Retinal pigment epithelial cell (primary cell): ENCODE data around the gene KAT6B.

Source experiments
- DNase-seq: peaks from one replicate; pipeline ENCODE4 v3.0.0-alpha.2; 2010; ENCODE audit warnings: low read depth
- H3K4me3 ChIP-seq: 2 replicates; pipeline ENCODE4 v1.5.1; 2011; ENCODE audit warnings: mild to moderate bottlenecking, low read length, control low read depth, moderate library complexity
- TF ChIP-seq, protein P1 (sequence below): conservative IDR thresholded peaks from 2 replicates; pipeline ENCODE4 v1.5.1; 2011; ENCODE audit warnings: low read depth, low read length, control low read depth, inconsistent platforms

The KAT6B gene

DNA sequence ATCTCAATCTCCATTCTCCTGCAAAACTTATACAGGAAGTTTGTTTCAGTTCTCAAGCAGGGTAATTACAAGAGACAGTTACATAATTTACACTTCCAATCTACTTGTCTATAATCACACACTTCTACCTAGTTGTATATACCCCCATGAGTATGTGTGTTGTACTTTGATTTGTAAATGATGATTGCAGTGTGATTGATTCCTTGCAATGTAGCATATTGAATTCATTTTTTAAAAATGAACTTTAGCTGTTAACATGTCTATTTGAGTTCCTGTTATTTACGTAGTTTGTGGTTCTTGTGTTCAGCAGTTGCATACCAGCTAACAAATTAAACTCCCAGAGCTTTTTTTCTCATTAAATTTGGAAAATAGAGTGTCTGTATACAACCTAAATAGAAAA lies 182.6 kb downstream of the KAT6B start:
- TF ChIP-seq, protein P1, sequence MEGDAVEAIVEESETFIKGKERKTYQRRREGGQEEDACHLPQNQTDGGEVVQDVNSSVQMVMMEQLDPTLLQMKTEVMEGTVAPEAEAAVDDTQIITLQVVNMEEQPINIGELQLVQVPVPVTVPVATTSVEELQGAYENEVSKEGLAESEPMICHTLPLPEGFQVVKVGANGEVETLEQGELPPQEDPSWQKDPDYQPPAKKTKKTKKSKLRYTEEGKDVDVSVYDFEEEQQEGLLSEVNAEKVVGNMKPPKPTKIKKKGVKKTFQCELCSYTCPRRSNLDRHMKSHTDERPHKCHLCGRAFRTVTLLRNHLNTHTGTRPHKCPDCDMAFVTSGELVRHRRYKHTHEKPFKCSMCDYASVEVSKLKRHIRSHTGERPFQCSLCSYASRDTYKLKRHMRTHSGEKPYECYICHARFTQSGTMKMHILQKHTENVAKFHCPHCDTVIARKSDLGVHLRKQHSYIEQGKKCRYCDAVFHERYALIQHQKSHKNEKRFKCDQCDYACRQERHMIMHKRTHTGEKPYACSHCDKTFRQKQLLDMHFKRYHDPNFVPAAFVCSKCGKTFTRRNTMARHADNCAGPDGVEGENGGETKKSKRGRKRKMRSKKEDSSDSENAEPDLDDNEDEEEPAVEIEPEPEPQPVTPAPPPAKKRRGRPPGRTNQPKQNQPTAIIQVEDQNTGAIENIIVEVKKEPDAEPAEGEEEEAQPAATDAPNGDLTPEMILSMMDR, result no peak
- no peak for DNase-seq
- no peak overlapping the region for H3K4me3 ChIP-seq

DNA sequence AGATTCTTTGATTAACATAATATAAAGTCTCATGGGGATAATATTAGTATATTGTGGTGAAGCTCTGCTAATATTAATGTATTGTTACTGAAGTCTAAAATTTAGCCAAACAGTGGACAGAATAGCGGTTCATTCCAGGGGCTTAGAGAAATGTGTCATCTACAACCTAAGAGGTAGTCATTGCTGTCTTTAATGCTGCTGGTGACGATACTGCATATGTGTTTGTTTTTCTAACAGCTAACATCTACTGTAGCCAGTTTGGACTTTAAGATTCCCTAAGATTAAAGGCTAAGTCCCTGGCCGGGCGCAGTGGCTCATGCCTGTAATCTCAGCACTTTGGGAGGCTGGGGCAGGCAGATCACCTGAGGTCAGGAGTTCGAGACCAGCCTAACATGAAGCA lies 183.0 kb downstream of the KAT6B start:
- no peak overlapping the region for H3K4me3 ChIP-seq
- no peak for DNase-seq
- TF ChIP-seq, protein P1, result no peak

DNA sequence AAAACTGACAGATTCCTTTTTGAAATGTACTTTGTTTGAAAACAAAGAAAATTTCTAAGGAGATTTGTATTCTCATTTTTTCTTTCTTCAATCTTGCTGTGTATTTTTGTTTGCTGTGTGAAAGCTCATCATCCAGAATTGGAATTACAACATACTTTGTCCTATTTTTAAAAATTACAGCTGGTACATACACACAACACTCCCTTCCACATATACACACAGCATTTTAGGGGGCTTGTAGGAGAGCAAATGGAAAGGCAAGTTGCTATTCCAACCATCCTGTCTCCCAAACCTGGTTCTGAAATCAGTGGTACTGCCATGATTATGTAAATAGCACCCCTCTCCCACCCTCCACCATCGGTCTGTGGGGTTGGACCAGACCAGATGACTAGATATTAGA lies 184.0 kb downstream of the KAT6B start:
- no peak for DNase-seq
- no peak overlapping the region for H3K4me3 ChIP-seq
- TF ChIP-seq, protein P1, result no peak

DNA sequence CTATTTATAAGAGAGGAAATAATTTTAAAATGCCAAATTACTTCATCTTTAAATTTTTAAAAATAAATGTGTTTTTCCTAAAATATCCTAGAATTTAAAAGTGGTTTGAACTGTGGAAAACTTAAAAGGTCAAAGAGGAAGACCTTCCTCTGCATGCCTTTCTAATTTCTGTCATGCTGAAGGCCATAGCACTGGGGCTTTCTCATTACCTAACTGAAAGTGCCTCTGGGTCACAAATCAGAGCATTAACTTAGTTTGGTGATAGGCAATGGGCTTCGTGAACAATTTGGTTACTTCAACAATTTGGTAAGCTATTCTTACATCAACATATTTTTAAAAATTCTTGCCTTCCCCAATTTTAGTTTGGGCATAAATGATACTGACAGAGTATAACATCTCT lies 184.8 kb downstream of the KAT6B start:
- TF ChIP-seq, protein P1, result no peak
- DNase-seq, result no peak
- H3K4me3 ChIP-seq, result no peak overlapping the region

DNA sequence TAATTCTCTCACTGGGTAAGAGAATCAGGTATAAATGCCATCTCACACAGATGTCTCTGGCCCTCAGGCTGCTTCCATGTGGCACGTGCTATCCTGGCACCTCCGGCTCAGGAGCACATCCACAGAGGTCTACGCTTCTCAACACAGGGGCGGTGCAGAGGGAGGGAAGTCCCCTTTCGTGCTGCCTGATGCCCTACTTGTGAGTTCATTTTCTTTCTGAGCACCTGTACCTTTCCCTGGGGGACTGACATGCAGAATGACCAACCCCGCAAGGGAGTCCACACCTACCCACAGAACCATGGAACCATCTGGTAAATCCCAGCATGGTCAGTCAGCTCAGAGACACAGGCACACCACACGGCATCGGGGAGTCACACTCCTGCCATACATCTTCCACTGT lies 186.1 kb downstream of the KAT6B start:
- no peak for DNase-seq
- TF ChIP-seq, protein P1, result no peak
- H3K4me3 ChIP-seq, result no peak overlapping the region

DNA sequence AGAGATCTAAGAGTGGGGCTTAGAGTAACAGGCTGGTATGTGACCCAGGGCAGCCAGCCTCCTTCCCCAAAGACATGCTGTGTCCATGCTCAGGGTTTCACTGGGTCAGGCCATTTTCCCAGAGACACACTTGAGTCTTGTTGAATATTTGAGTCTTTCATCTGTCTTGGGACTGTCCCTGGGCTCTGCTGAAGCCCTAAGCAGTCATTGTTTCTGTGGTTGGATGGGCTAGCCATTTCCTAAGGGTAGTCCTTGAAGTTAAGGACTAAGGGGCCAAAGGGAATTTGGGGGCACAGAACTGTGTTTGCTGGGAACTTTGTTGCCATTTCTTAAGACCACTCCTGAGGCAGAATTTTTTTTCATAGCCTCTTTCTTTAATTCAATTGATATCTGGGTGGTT lies 186.6 kb downstream of the KAT6B start:
- no peak overlapping the region for H3K4me3 ChIP-seq
- DNase-seq, result no peak
- TF ChIP-seq, protein P1, result no peak

DNA sequence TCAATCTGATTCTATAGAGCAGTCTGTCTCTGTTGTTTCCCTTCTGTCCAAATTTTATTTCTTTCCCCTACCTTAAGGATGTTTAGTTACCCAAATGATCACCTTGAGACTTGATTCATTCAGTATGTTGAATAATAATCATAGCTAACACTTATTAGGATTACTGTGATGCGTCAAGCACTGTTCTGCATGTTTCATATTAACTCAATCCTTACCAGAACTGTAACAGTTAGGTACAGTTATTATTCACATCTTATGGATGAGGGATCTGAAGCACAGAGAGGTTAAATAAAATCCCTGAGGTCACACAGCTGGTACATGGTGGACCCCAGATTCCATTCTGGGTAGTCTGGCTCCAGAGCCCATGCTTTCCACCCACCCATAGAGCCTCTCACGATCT lies 187.1 kb downstream of the KAT6B start:
- no peak overlapping the region for H3K4me3 ChIP-seq
- TF ChIP-seq, protein P1, result no peak
- DNase-seq, result no peak
